C4-2B (cell line): ENCODE measurements around the gene GBE1.

Experiments
- CTCF ChIP-seq: fragments of 450-650 bp; conservative IDR thresholded peaks from 2 replicates; pipeline ENCODE4 v1.5.1; 2017; ENCODE audit warnings: mild to moderate bottlenecking
- ZFX ChIP-seq: fragments of 450-650 bp; IDR thresholded peaks from 2 replicates; pipeline ENCODE4 v1.6.1; 2017

GRCh38 chr3:81503026-81503425 lies 258.4 kb downstream of the GBE1 start:
- no peak for TF ChIP-seq CTCF
- TF ChIP-seq ZFX = no peak
